Measurements from ENCODE around the gene EPHA6.

- TF ChIP-seq POLR2AphosphoS5 (IDR thresholded peaks at IDR 0.05; ENCODE audit: borderline replicate concordance, low read depth, low read length): no peak
- TF ChIP-seq EZH2 (IDR thresholded peaks at IDR 0.05): no peak
These were observed 29.8 kb downstream of the EPHA6 start for GRCh38 chr3:96844204-96844514.

Data from SK-N-MC (cell line).